B cell (primary cell): Measurements from ENCODE around the gene IQGAP1. TPM values are rescaled to one million over a fixed set of nuclear protein-coding genes. Genes with fewer than 3 reads are reported as not detected.

Source experiments
- ATAC-seq: fragments of 200-7000 bp; cut with Tn5 transposase; one replicate; pipeline ENCODE4 v1.10.0; 2021; ENCODE audit warnings: low read depth, mild to moderate bottlenecking, moderate number of reproducible peaks, moderate library complexity
- CTCF ChIA-PET: fragments of 350-600 bp; sonication (Branson Sonifier 250); formaldehyde crosslinking; loops from one replicate; lab custom pipeline; 2021; ENCODE audit warnings: antibody characterized with exemption, inconsistent platforms; lab: Charles Lee
- POLR2A ChIA-PET: fragments of 350-600 bp; sonication (Branson Sonifier 250); formaldehyde crosslinking; loops from one replicate; lab custom pipeline; 2021; ENCODE audit warnings: antibody characterized with exemption; lab: Charles Lee
- DNase-seq: peaks from one replicate; pipeline ENCODE4 v3.0.0; 2013
- H2AFZ ChIP-seq: 2 replicates; pipeline ENCODE4 v1.6.1; 2012; ENCODE audit warnings: mild to moderate bottlenecking, low read depth, low read length; ENCODE audit not compliant: insufficient read depth, poor library complexity, severe bottlenecking
- H3K27ac ChIP-seq, 2 donors: 1 replicate in 1 of 2; 2 replicates in 1 of 2; pipeline ENCODE4 v1.5.1; 2012 to 2013; ENCODE audit warnings: low read length in 2 of 2, mild to moderate bottlenecking in 2 of 2, moderate library complexity in 1 of 2
- H3K27me3 ChIP-seq, 4 experiments: fragments of 200-600 bp in 1 of 4; sonication (generic) in 1 of 4; replicated peaks in 1 of 4; 1 replicate in 2 of 4; 2 replicates in 2 of 4; pipeline versions ENCODE4 v1.6.1 to v1.7.0; 2013 to 2016; ENCODE audit warnings: low read length in 3 of 4, mild to moderate bottlenecking in 2 of 4, mixed read lengths in 1 of 4, moderate library complexity in 1 of 4; ENCODE audit not compliant: insufficient read depth in 4 of 4, control insufficient read depth in 3 of 4; ENCODE audit errors: control extremely low read depth in 1 of 4
- H3K36me3 ChIP-seq, 2 experiments: replicated peaks in 1 of 2; 1 replicate in 1 of 2; 2 replicates in 1 of 2; pipeline versions ENCODE4 v1.6.1 to v1.7.1; 2013; ENCODE audit warnings: low read length in 1 of 2; ENCODE audit not compliant: insufficient read depth in 2 of 2, control insufficient read depth in 1 of 2; ENCODE audit errors: control extremely low read depth in 1 of 2, extremely low read depth in 1 of 2
- H3K4me1 ChIP-seq, 2 donors: fragments of 200-600 bp in 1 of 2; sonication (generic) in 1 of 2; 1 replicate in 1 of 2; 2 replicates in 1 of 2; pipeline versions ENCODE4 v1.5.1 to v1.6.1; 2013 to 2017; ENCODE audit warnings: low read length in 2 of 2; ENCODE audit not compliant: control insufficient read depth in 2 of 2, insufficient read depth in 2 of 2
- H3K4me2 ChIP-seq: replicated peaks from 2 replicates; pipeline ENCODE3; 2012; ENCODE audit warnings: mild to moderate bottlenecking, low read depth, low read length; ENCODE audit not compliant: poor library complexity, severe bottlenecking
- H3K4me3 ChIP-seq, 5 experiments: fragments of 200-600 bp in 1 of 5; sonication (generic) in 1 of 5; 1 replicate in 3 of 5; 2 replicates in 2 of 5; pipeline versions ENCODE4 v1.5.1 to v1.7.0; 2011 to 2016; ENCODE audit warnings: low read length in 4 of 5, mild to moderate bottlenecking in 4 of 5, low read depth in 2 of 5, control low read depth in 1 of 5, moderate library complexity in 1 of 5; ENCODE audit not compliant: insufficient read depth in 1 of 5; ENCODE audit errors: control extremely low read depth in 1 of 5, extremely low read depth in 1 of 5
- H3K79me2 ChIP-seq: fragments of 200-600 bp; sonication (generic); one replicate; pipeline ENCODE4 v1.6.0; 2016; ENCODE audit warnings: low read length; ENCODE audit not compliant: control insufficient read depth, insufficient read depth
- H3K9ac ChIP-seq: fragments of 200-600 bp; sonication (generic); 2 replicates; pipeline ENCODE4 v1.6.1; 2017; ENCODE audit warnings: mild to moderate bottlenecking, low read length, moderate library complexity
- H3K9me3 ChIP-seq, 3 donors: one replicate each; pipeline versions ENCODE4 v1.6.1 to v1.7.1; 2013; ENCODE audit warnings: low read length in 2 of 3; ENCODE audit not compliant: control insufficient read depth in 2 of 3, insufficient read depth in 1 of 3; ENCODE audit errors: control extremely low read depth in 1 of 3
- H4K20me1 ChIP-seq: 2 replicates; pipeline ENCODE4 v1.6.0; 2012; ENCODE audit warnings: mild to moderate bottlenecking, low read length; ENCODE audit not compliant: insufficient read depth, control insufficient read depth, poor library complexity, severe bottlenecking
- H3K27ac Mint-ChIP-seq: one replicate; pipeline ENCODE4 v1.8.0; 2021; ENCODE audit warnings: mixed read lengths
- H3K27me3 Mint-ChIP-seq: one replicate; pipeline ENCODE4 v1.8.0; 2021; ENCODE audit warnings: mixed read lengths
- H3K4me1 Mint-ChIP-seq: one replicate; pipeline ENCODE4 v1.8.0; 2021; ENCODE audit warnings: mixed read lengths
- H3K4me3 Mint-ChIP-seq: one replicate; pipeline ENCODE4 v1.8.0; 2021; ENCODE audit warnings: mixed read lengths
- H3K9me3 Mint-ChIP-seq: one replicate; pipeline ENCODE4 v1.8.0; 2022; ENCODE audit warnings: mixed read lengths; ENCODE audit not compliant: insufficient read depth
- CTCF ChIP-seq: fragments of 200-600 bp; IDR thresholded peaks from one replicate; pipeline ENCODE4 v1.8.0; 2022; ENCODE audit warnings: antibody characterized with exemption, mild to moderate bottlenecking
- EZH2 ChIP-seq: IDR thresholded peaks from 2 replicates; pipeline ENCODE4 v1.6.1; 2012; ENCODE audit warnings: borderline replicate concordance, low read depth, mild to moderate bottlenecking, moderate library complexity, low read length; ENCODE audit not compliant: insufficient read depth, poor library complexity, severe bottlenecking
- whole genome bisulfite sequencing: methylation state at CpG from one replicate; pipeline ENCODE4 v1.1.5; 2013; ENCODE audit warnings: missing lambda C conversion rate; ENCODE audit not compliant: insufficient coverage; 5-methylcytosine and 5-hydroxymethylcytosine counted together
- intact Hi-C: fragments of 100-400 bp; cut with micrococcal nuclease; formaldehyde crosslinking; loops from one replicate; pipeline ENCODE4 v1.10.0; 2022
- polyA plus RNA-seq: library from polyadenylated mRNA; depleted of rRNA; stranded (reverse); fragments of >200 nt; gene quantifications from 2 replicates; pipeline ENCODE4 v1.2.3, GENCODE V29; 2012
- total RNA-seq, 2 donors: library from RNA; stranded (reverse); fragments of 120-200 nt in 1 of 2; gene quantifications; 1 replicate in 1 of 2; 2 replicates in 1 of 2; pipeline versions ENCODE4 v1.2.3 to v1.2.4, GENCODE V29; 2013 to 2022

The IQGAP1 gene
- total and polyA plus RNA-seq, 2 donors (not counting 1 experiment from before 2014, with no cell fraction given) = 49.7 to 216 TPM

GRCh38 chr15:90412356-90413194 is 24.5 kb downstream of the IQGAP1 start:
- H3K36me3 ChIP-seq = peaks cover 6 to 7% of the 10 kb centered on the region in 2 experiments
- peaks cover 54% of the 10 kb centered on the region for H4K20me1 ChIP-seq
- ChIA-PET CTCF (interaction anchor here (0.9 to 1.2 kb wide), 3 partner anchors 27 to 111 kb away, joined by 3 read pairs; no protein-coding TSS in a partner anchor), POLR2A (no interaction called here)
- no peaks in the 10 kb centered on the region for H3K27me3 ChIP-seq
- ATAC-seq (peak; percentile 86), DNase-seq (peak; percentile 60)
- intact Hi-C loops = loop anchor here (5.0 kb wide), 1 partner anchor 35 kb away; no protein-coding TSS in a partner anchor
- Mint-ChIP-seq H3K27me3 (no peaks in the 10 kb centered on the region), H3K9me3 (no peaks in the 10 kb centered on the region), H3K4me3 (peak overlapping the region; percentile 70), H3K27ac (peak overlapping the region; percentile 63), H3K4me1 (peaks cover 61% of the 10 kb centered on the region)
- peak overlapping the region; percentile 2 to 50 for H3K27ac ChIP-seq
- peak overlapping the region; percentile 30 for H3K9ac ChIP-seq
- peaks cover 26 to 41% of the 10 kb centered on the region in 2 donors for H3K4me1 ChIP-seq
- peaks cover 0 to 4% (median 0%) of the 10 kb centered on the region in 3 donors for H3K9me3 ChIP-seq
- H3K4me3 ChIP-seq = peak overlapping the region in 3 of 5 experiments; percentile 5 to 31 (median 12)
- H3K4me2 ChIP-seq = peak overlapping the region; percentile 64
- peaks cover 87% of the 10 kb centered on the region for H3K79me2 ChIP-seq
- no peak overlapping the region for H2AFZ ChIP-seq
- no peak for TF ChIP-seq EZH2
- TF ChIP-seq CTCF = no peak
- WGBS = 0% methylated on average over 1 of the region's 3 CpGs
